GM21528 (cell line): Measurements from ENCODE around the gene BCAP31.

Experiments
- ATAC-seq: cut with Tn5 transposase; IDR thresholded peaks from one replicate; pipeline ENCODE4 v1.9.1; 2021; ENCODE audit warnings: mild to moderate bottlenecking, moderate library complexity; ENCODE audit not compliant: unreplicated experiment, low FRiP score

The BCAP31 gene

GRCh38 chrX:153724252-153725038 is at the start of gene BCAP31, which contains the start of gene ABCD1:
Gene BCAP31 (minus strand): TSS chrX:153724387. CDS start chrX:153723244, 1,143 bp downstream.
Gene ABCD1 (plus strand): TSS chrX:153724856. CDS start chrX:153725267, 411 bp downstream.
- ATAC-seq: peak; percentile 67

DNA sequence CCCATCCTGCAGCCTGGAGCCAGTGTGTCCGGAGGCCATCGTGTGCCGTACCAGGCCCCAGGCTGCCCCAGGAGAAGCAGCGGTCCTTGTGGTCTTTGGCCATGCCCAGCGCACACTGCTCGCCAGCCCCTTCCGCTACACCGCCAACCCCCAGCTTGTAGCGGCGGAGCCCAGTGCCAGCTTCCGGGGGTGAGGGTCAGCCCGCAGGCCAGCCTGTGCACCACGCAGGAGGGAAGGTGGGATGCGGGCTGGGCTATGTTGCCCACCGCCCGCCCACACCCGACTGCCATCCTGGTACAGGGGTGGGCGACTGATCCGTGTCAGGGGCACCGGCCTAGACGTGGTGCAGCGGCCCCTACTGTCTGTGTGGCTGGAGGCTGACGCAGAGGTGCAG is 49.0 kb upstream of the BCAP31 start:
- no peak for ATAC-seq

DNA sequence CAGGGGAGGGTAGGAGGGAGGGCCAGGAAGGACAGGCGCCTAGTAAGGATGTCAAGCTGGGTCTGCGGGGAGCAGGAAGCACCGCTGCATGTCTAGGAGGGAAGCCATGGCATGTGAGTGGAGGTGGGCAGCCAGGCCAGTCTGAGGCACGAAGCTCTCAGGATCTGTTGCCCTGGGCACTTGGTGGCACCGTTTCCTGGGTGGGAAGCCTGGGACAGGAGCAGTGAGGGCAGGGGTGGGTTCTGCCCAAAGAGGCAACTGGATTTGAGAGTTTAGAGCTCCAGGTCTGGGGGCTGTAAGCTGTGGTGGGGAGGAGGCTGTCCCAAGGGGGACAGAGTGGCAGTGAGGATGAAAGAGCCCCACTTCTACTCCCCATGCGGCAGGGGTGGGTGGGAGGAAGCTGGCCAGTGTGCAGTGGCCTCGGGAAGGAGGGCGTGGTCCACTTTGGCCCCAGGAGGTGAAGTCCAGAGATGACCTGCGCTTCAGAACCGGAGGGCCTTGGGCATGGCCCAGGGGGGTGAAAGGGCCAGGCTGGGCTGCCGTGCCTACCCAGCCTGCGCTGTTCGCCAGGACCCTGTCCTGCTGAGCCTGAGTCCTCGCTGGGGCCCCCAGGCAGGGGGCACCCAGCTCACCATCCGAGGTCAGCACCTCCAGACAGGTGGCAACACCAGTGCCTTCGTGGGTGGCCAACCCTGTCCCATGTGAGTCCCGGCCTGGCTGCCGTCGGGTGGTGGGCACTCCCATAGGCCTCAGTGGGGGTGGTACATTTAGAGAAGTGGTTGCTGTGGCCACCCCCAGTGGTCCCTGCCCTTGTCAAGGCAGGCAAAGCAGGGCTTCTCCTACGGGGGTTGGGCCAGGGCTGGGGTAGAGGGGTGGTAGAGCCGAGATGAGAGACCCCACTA is 48.4 kb upstream of the BCAP31 start:
- ATAC-seq: no peak

- no peak for ATAC-seq
These were observed 47.5 kb upstream of the BCAP31 start for GRCh38 chrX:153771415-153772315.

DNA sequence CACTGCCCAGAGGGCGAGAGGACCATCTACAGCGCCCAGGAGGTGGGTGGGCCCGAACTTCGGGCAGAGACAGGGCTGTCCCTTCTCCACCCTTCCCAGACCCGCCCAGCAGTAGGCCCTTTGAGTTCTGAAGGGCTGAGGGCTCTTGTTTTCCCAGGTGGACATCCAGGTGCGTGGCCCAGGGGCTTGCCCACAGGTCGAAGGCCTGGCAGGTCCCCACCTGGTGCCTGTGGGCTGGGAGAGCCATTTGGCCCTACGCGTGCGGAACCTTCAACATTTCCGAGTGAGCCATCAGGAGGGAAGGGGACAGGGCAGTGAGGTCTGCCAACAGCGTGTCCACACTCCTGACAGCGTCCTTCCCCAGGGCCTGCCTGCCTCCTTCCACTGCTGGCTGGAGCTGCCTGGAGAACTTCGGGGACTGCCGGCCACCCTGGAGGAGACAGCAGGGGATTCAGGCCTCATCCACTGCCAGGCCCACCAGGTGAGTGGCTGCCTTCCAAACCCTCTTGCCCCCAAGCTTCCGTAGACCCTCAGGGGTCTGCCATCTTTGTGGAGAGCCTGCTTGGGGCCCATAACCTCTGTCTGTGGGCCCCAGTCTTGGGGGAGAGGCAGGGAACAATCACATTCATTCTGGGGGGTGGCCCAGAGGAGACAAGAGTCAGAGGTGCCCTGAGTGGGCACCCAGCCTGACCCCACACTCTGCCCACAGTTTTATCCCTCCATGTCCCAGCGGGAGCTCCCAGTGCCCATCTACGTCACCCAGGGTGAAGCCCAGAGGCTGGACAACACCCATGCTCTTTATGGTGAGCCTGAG is 46.6 kb upstream of the BCAP31 start:
- no peak for ATAC-seq

DNA sequence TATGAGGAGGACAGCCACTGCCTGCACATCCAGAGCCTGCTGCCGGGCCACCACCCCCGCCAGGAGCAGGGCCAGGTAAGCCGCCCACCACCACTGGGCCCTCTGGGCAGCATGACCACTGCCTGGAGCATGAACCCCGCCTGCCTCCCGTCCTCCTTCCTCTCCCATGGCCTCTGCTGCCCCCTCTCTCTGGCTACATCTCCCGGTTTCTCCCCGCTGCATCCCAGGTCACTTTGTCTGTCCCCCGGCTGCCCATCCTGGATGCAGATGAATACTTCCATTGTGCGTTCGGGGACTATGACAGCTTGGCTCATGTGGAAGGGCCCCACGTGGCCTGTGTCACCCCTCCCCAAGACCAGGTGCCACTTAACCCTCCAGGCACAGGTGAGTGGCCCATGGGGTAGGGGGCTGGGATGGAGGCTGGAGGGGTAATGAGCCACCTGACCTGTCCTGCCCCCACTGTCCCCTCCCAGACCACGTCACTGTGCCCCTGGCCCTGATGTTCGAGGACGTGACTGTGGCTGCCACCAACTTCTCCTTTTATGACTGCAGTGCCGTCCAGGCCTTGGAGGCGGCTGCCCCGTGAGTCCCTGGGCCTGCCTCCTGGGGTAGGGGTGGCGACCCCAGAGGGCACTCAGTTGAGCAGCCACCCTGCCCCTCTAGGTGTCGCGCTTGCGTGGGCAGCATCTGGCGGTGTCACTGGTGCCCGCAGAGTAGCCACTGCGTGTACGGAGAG is 45.8 kb upstream of the BCAP31 start:
- ATAC-seq: no peak

- no peak for ATAC-seq
These were observed 45.1 kb upstream of the BCAP31 start for GRCh38 chrX:153769158-153769864.

DNA sequence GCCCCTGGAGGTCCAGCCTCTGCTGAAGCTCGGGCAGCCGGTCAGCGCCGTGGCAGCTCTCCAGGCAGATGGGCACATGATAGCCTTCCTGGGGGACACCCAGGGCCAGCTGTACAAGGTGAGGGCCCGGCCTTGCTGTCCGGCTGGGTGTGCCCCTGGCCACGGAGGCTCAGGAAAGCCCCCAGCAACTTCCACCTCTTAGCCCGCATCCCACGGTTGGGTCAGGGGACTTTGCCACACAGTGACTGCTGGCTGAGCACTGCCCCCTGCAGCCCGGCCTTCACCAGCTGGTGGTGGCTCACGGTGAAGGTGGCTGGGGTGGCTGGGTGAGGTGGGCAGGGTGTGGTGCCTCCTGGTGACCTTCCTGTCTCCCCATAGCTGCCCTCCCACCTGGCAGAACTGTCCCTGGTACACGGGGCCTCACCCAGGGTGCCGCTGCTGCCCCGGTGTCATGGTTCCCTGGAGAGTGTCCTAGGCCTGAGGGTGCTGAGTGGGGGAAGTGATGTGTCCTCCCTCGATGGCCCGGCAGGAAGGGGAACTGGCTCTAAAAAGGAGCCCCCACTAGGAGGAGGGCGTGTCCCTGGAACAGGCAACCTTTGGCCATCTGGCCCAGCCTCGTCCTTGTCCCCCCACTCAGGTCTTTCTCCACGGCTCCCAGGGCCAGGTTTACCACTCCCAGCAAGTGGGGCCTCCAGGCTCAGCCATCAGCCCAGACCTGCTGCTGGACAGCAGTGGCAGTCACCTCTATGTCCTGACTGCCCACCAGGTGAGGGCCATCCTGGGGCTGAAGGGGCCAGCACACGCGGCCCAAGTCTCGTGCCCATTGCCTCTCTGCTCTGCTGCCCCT is 44.3 kb upstream of the BCAP31 start:
- no peak for ATAC-seq

- ATAC-seq: no peak
These were observed 43.5 kb upstream of the BCAP31 start for GRCh38 chrX:153767674-153768055.

DNA sequence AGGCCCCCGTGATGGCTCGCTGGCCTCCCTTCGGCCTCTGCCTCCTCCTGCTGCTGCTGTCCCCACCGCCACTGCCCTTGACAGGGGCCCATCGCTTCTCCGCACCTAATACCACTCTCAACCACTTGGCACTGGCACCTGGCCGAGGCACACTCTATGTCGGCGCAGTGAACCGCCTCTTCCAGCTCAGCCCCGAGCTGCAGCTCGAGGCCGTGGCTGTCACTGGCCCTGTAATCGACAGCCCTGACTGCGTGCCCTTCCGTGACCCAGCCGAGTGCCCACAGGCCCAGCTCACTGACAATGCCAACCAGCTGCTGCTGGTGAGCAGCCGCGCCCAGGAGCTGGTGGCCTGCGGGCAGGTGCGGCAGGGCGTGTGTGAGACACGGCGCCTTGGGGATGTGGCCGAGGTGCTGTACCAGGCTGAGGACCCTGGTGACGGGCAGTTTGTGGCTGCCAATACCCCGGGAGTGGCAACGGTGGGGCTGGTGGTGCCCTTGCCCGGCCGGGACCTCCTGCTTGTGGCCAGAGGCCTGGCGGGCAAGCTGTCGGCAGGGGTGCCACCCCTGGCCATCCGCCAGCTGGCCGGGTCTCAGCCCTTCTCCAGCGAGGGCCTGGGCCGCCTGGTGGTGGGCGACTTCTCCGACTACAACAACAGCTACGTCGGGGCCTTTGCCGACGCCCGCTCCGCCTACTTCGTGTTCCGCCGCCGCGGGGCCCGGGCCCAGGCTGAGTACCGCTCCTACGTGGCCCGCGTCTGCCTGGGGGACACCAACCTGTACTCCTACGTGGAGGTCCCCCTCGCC is 42.9 kb upstream of the BCAP31 start:
- ATAC-seq: no peak

- no peak for ATAC-seq
These were observed 42.1 kb upstream of the BCAP31 start for GRCh38 chrX:153766098-153766817.

DNA sequence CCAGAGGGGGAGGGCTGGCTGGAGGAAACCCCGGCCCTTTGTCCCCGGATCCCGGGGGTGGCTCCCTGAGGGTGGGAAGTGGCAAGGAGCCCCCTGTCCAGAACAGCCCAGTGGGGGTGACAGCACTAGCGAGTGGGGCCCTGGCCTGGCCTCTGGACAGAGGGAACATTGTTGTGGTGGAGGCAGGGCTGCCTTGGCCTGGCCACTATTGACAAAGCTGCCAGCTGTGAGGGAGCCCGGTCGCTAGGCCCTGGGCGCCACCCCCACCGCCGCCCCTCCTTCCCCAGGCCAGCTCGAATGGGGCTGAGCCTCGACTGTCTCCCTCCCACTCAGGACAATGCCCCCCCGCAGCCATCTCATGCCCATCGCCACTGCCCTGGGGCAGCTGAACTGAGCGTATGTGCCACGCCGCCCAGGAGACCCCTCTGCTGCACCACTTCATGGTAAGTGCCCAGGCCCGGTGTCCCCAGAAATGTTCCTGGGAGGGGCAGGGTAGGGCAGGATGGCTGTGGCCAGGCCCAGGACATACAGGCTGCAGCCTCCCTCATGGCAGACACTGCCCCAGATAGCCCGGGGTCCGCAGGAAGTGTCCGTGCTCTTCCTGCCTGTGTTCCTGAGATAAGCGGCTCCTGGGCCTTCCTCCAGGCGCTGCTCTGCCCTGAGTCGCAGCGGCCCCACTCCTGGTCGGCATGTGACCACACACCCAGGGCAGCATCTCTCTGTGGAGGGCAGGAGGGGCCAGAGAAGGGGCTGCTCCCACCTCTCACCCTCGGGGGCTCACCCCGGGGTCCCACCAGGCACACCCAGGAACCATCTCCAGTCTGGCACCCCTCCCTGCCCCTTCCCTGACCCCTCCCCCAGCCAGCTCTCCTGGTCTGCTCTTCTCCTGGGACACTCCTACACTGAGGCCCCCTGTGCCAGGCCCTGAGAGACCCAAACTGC is 41.2 kb upstream of the BCAP31 start:
- no peak for ATAC-seq

DNA sequence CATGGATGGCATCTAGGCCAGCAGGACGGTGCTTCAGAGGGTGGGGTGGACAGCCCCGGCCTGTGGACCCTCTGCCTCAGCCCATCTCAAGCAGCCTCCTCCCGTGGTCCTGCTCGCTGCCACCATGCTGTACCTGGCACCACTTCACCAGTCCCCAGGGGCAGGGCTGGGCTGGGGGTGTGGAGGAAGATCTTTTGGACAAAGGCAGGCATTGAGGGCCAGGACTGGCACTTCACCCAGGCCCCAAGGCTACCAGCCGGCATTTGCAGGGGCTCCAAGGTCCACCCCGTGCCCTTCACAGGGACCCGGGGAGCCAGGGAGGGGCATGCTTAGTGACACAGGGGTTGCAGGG is 40.6 kb upstream of the BCAP31 start:
- ATAC-seq: no peak

DNA sequence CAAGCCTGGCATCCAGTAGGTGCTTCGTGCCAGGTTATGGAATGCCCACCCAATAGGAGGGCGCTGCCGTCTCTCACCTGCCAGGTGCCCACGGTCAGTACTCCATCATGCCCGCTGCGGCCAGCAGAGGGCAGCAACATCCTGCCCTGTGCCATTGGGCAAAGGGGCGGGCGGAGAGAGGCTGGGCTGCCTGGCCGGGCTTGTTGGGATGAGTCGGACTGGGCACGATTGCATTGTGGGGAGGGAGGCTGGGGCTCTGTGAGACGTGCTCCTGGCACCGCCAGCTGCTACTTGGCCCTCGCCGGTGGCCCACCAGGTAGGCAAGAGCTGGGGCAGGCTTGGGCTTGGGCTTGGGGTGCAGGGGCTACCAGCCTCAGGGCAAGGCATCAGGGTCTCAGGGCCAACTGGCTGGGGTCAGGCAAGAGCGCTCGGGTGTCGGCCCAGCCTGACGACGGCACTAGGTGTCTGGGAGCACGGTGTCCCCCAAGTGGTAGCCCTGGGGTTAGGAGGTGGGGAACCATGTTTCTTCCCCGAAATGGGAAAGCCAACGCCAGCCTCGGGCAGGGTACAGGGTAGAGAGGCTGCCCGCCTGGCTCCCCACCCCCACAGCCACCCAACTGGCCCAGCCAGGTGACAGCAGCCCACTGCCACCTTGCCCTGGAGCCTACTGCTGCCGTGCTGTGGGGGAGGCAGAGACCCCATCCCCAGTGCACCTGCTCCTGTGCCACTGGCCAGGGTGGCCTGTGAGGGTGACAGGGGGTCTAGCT is 40.0 kb upstream of the BCAP31 start, which contains the start of gene PLXNB3:
PLXNB3 (plus strand) TSS at position 261 of the 767 bp plus-strand sequence. CDS start 1,287 bp downstream, outside the sequence.
- no peak for ATAC-seq
